Measurements from ENCODE around the gene ZIC2. TPM values are rescaled to one million over a fixed set of nuclear protein-coding genes. Genes with fewer than 3 reads are reported as not detected.
"Not testable (repeated sequence)": the region's sequence is repeated elsewhere in the genome, so short reads cannot be mapped to it uniquely, and the experiment has no call there.

ZIC2 gene
- total RNA-seq, 1 donor from 2014 or later: 30.6 TPM

DNA sequence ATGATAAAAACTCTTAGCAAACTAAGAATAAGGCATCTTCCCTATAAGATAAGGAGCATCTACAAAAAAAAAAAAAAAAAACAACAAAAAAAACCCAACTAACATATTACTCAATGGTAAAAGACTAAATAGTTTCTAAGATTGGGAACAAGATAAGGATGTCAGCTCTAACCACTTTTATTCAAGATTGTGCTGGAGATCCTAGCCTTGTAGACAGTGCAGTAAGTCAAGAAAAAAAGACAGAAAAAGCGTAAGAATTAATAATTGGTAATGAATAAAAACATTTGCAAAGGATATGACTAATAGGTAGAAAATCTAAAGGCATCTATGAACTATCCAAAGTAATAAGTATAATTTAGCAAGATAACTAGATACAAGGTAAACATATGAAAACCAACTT is 33.0 kb downstream of the ZIC2 start:
- Mint-ChIP-seq H3K9me3 (ENCODE audit: low read depth) (no peaks in the 10 kb centered on the region), H3K4me3 (ENCODE audit: unreplicated experiment) (no peak overlapping the region), H3K27ac (ENCODE audit: unreplicated experiment) (no peak overlapping the region), H3K27me3 (ENCODE audit: low read depth) (no peaks in the 10 kb centered on the region), H3K4me1 (ENCODE audit: low read depth) (peaks cover 3% of the 10 kb centered on the region), H3K36me3 (ENCODE audit: low read depth) (no peaks in the 10 kb centered on the region)
- DNase-seq (ENCODE audit: low spot score): no peak
- TF ChIP-seq, protein P1, sequence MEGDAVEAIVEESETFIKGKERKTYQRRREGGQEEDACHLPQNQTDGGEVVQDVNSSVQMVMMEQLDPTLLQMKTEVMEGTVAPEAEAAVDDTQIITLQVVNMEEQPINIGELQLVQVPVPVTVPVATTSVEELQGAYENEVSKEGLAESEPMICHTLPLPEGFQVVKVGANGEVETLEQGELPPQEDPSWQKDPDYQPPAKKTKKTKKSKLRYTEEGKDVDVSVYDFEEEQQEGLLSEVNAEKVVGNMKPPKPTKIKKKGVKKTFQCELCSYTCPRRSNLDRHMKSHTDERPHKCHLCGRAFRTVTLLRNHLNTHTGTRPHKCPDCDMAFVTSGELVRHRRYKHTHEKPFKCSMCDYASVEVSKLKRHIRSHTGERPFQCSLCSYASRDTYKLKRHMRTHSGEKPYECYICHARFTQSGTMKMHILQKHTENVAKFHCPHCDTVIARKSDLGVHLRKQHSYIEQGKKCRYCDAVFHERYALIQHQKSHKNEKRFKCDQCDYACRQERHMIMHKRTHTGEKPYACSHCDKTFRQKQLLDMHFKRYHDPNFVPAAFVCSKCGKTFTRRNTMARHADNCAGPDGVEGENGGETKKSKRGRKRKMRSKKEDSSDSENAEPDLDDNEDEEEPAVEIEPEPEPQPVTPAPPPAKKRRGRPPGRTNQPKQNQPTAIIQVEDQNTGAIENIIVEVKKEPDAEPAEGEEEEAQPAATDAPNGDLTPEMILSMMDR (IDR thresholded peaks at IDR 0.05): no peak

DNA sequence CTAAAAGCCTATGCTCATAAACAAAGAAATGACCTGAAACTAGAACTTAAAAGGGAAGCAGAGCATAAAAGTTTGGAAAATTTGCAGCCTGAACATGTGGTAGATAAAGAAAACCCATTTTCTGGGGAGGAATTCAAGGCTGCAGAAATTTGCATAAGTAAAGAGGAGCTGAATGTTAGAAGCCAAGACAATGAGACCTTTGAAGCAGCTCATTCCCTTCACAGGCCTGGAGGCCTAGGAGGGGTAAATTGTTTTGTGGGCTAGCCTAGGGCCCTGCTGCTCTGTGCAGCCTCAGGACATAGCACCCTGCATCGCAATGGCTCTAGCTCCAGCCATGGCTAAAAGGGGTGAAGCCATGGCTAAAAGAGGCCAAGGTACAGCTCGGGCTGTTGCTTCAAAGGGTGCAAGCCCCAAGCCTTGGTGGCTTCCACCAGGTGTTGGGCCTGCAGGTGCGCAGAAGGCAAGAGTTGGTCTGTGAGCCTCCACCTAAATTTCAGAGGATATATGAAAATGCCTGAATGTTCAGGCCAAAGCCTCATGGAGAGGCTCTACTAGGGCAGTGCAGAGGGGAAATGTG is 38.3 kb downstream of the ZIC2 start:
- Mint-ChIP-seq H3K4me3 (ENCODE audit: unreplicated experiment) (no peak overlapping the region), H3K27me3 (ENCODE audit: low read depth) (no peaks in the 10 kb centered on the region), H3K27ac (ENCODE audit: unreplicated experiment) (no peak overlapping the region), H3K9me3 (ENCODE audit: low read depth) (no peaks in the 10 kb centered on the region), H3K4me1 (ENCODE audit: low read depth) (no peaks in the 10 kb centered on the region), H3K36me3 (ENCODE audit: low read depth) (no peaks in the 10 kb centered on the region)
- DNase-seq (ENCODE audit: low spot score): no peak
- TF ChIP-seq, protein P1 (IDR thresholded peaks at IDR 0.05): no peak

DNA sequence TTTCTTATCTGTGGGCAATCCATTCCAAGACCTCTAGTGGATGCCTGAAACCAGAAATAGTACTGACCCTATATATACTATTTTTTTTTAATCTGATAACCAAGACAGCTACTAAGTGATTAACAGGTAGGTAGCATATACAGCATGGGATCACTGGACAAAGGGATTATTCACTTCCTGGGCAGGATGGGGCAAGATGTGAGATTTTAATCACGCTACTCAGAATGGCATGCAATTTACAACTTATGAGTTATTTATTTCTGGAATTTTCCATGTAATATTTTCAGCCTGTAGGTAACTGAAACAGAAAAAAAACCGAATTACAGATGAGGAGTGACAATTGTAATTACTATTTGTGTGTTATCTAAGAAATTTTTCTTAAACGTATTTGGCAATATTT is 41.2 kb downstream of the ZIC2 start:
- H3K9me3 Mint-ChIP-seq (ENCODE audit: low read depth): no peaks in the 10 kb centered on the region
- H3K27ac Mint-ChIP-seq (ENCODE audit: unreplicated experiment): no peak overlapping the region
- no peaks in the 10 kb centered on the region for H3K27me3 Mint-ChIP-seq (ENCODE audit: low read depth)
- TF ChIP-seq, protein P1 (IDR thresholded peaks at IDR 0.05): no peak
- H3K4me1 Mint-ChIP-seq (ENCODE audit: low read depth): no peaks in the 10 kb centered on the region
- no peak for DNase-seq (ENCODE audit: low spot score)
- H3K36me3 Mint-ChIP-seq (ENCODE audit: low read depth): no peaks in the 10 kb centered on the region
- no peak overlapping the region for H3K4me3 Mint-ChIP-seq (ENCODE audit: unreplicated experiment)

DNA sequence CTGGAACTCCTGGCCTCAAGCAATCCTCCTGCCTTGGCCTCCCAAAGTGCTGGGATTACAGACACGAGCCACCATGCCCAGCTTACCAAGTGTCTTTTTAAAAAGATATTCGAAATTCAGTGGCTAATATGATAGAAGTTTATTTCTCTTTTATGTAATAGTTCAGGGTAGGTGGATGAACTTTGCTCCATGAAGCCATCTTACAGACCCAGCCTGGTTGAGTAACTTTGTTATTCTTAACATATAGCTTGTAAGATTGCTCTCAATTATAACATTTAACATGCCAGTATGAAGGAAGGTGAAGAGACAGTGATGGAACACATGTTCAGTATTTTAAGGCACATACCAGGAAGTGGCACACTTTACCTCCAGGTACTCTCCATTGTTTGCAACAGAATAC is 42.4 kb downstream of the ZIC2 start:
- H3K4me3 Mint-ChIP-seq (ENCODE audit: unreplicated experiment): no peak overlapping the region
- H3K27me3 Mint-ChIP-seq (ENCODE audit: low read depth): no peaks in the 10 kb centered on the region
- H3K36me3 Mint-ChIP-seq (ENCODE audit: low read depth): no peaks in the 10 kb centered on the region
- DNase-seq (ENCODE audit: low spot score): no peak
- no peaks in the 10 kb centered on the region for H3K9me3 Mint-ChIP-seq (ENCODE audit: low read depth)
- no peak overlapping the region for H3K27ac Mint-ChIP-seq (ENCODE audit: unreplicated experiment)
- TF ChIP-seq, protein P1 (IDR thresholded peaks at IDR 0.05): no peak
- no peaks in the 10 kb centered on the region for H3K4me1 Mint-ChIP-seq (ENCODE audit: low read depth)

DNA sequence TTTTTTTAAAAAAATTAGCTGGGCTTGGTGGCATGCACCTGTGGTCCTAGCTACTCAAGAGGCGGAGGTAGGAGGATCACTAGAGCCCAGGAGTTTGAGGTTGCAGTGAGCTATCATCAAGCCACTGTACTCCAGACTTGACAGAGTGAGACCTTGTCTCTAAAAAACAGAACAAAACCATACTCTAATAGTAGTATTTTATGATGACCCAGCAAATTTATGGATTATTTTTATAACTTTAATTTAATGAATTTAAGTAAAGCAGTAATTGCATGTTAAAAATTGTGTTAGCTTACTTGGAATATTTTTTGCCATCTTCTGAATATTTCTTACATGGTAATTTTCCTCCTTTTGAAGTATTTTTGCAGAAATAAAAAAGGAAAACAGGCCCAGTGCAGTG is 48.3 kb downstream of the ZIC2 start:
- no peaks in the 10 kb centered on the region for H3K4me1 Mint-ChIP-seq (ENCODE audit: low read depth)

DNA sequence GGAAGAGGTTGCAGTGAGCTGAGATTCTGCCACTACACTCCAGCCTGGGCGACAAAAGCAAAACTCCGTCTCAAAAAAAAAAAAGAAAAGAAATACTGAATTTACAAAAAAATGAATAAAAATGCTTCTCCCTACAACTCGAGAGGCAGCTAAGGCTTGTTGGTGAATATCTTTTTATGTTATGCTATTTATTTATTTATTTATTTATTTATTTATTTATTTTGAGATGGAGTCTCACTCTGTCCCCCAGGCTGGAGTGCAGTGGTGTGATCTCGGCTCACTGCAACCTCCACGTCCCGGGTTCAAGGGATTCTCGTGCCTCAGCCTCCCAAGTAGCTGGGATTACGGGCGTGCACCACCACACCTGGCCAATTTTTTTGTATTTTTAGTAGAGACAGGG is 51.1 kb downstream of the ZIC2 start:
- not testable (repeated sequence) for H3K27me3 Mint-ChIP-seq (ENCODE audit: low read depth); H3K4me1 Mint-ChIP-seq (ENCODE audit: low read depth)

More for the DNA sequence above, 48.3 kb downstream of the ZIC2 start:
- H3K27ac Mint-ChIP-seq (ENCODE audit: unreplicated experiment): no peak overlapping the region
- no peaks in the 10 kb centered on the region for H3K9me3 Mint-ChIP-seq (ENCODE audit: low read depth)
- TF ChIP-seq, protein P1 (IDR thresholded peaks at IDR 0.05): no peak
- DNase-seq (ENCODE audit: low spot score): no peak
- H3K36me3 Mint-ChIP-seq (ENCODE audit: low read depth): no peaks in the 10 kb centered on the region
- H3K27me3 Mint-ChIP-seq (ENCODE audit: low read depth): no peaks in the 10 kb centered on the region
- no peak overlapping the region for H3K4me3 Mint-ChIP-seq (ENCODE audit: unreplicated experiment)

More for the DNA sequence above, 51.1 kb downstream of the ZIC2 start:
- H3K27ac Mint-ChIP-seq (ENCODE audit: unreplicated experiment); H3K4me3 Mint-ChIP-seq (ENCODE audit: unreplicated experiment); DNase-seq (ENCODE audit: low spot score); H3K9me3 Mint-ChIP-seq (ENCODE audit: low read depth); H3K36me3 Mint-ChIP-seq (ENCODE audit: low read depth): not testable (repeated sequence)

Data from chondrocyte (in vitro differentiated cells).